NCI-H2107 treated with DMSO at 0.1 percent for 48 hours (cell line): ENCODE measurements around the gene EVX1.

ENCODE experiments used
- DNase-seq: peaks from one replicate; lab custom pipeline; 2025; ENCODE audit not compliant: unreplicated experiment; lab: John Stamatoyannopoulos, UW

The EVX1 gene

GRCh38 chr7:27249724-27250556, 7.3 kb downstream of the EVX1 start:
- DNase-seq, result no peak

- DNase-seq, result no peak
Measured at GRCh38 chr7:27250557-27251070, 8.0 kb downstream of the EVX1 start.

GRCh38 chr7:27251136-27251651, 8.6 kb downstream of the EVX1 start:
- no peak for DNase-seq

- DNase-seq, result no peak
Measured at GRCh38 chr7:27251652-27252590, 9.3 kb downstream of the EVX1 start.

- DNase-seq, result no peak
Measured at GRCh38 chr7:27254625-27255024, 12.0 kb downstream of the EVX1 start.

GRCh38 chr7:27260211-27260610, 17.6 kb downstream of the EVX1 start:
- DNase-seq, result no peak

GRCh38 chr7:27262121-27262520, 19.5 kb downstream of the EVX1 start:
- DNase-seq, result no peak

GRCh38 chr7:27263781-27264180, 21.2 kb downstream of the EVX1 start:
- no peak for DNase-seq

- no peak for DNase-seq
Measured at GRCh38 chr7:27269455-27269854, 26.9 kb downstream of the EVX1 start.

- no peak for DNase-seq
Measured at GRCh38 chr7:27271384-27271783, 28.8 kb downstream of the EVX1 start.

- DNase-seq, result no peak
Measured at GRCh38 chr7:27277628-27278027, 35.0 kb downstream of the EVX1 start.

- no peak for DNase-seq
Measured at GRCh38 chr7:27283558-27283957, 41.0 kb downstream of the EVX1 start.

- DNase-seq, result no peak
Measured at GRCh38 chr7:27295236-27295635, 52.6 kb downstream of the EVX1 start.

- DNase-seq, result no peak
Measured at GRCh38 chr7:27297356-27297755, 54.8 kb downstream of the EVX1 start.
